Measurements from ENCODE around the gene DUSP6. TPM values are rescaled to one million over a fixed set of nuclear protein-coding genes. Genes with fewer than 3 reads are reported as not detected.

Gene DUSP6
- total RNA-seq, 4 donors from 2014 or later = 22.9 to 83.4 (median 53.2) TPM

GRCh38 chr12:89389755-89390661, 37.7 kb upstream of the DUSP6 start:
- H3K27me3 ChIP-seq = no peaks in the 10 kb centered on the region
- H3K27ac ChIP-seq = peak overlapping the region; percentile 73 to 86 (median 81)
- H3K4me3 ChIP-seq = no peak overlapping the region
- WGBS, 2 donors (ENCODE audit: low coverage in 1 of 2) = 37 to 41% methylated on average over 5 to 6 of the region's 6 CpGs
- TF ChIP-seq POLR2AphosphoS5 (IDR thresholded peaks at IDR 0.05) = peak; percentile 25 to 52 (median 48)
- TF ChIP-seq POLR2A (IDR thresholded peaks at IDR 0.05) = no peak
- TF ChIP-seq EP300 (IDR thresholded peaks at IDR 0.05; ENCODE audit: low read depth) = no peak
- TF ChIP-seq, protein P1, sequence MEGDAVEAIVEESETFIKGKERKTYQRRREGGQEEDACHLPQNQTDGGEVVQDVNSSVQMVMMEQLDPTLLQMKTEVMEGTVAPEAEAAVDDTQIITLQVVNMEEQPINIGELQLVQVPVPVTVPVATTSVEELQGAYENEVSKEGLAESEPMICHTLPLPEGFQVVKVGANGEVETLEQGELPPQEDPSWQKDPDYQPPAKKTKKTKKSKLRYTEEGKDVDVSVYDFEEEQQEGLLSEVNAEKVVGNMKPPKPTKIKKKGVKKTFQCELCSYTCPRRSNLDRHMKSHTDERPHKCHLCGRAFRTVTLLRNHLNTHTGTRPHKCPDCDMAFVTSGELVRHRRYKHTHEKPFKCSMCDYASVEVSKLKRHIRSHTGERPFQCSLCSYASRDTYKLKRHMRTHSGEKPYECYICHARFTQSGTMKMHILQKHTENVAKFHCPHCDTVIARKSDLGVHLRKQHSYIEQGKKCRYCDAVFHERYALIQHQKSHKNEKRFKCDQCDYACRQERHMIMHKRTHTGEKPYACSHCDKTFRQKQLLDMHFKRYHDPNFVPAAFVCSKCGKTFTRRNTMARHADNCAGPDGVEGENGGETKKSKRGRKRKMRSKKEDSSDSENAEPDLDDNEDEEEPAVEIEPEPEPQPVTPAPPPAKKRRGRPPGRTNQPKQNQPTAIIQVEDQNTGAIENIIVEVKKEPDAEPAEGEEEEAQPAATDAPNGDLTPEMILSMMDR (IDR thresholded peaks at IDR 0.05) = peak in 3 of 5 experiments; percentile 15 to 63 (median 60)
- H3K36me3 ChIP-seq = no peaks in the 10 kb centered on the region
- in situ Hi-C loops (cut with MboI; ENCODE audit: low pct_ligation_motif_present in 1 of 4, low pct_unique_long_range_greater_than_20kb in 1 of 4, low sequenced_read_pairs in 3 of 4) (no loop called here), intact Hi-C loops (cut with DNase I; ENCODE audit: low total_unique reads) (no loop called here)
- peaks cover 3 to 42% (median 28%) of the 10 kb centered on the region in 4 donors for H3K4me1 ChIP-seq
- H3K9me3 ChIP-seq = no peaks in the 10 kb centered on the region
- peak; percentile 29 for DNase-seq

- in situ Hi-C loops (cut with MboI; ENCODE audit: low pct_ligation_motif_present in 1 of 4, low pct_unique_long_range_greater_than_20kb in 1 of 4, low sequenced_read_pairs in 3 of 4) = no loop called here
- no peaks in the 10 kb centered on the region for H3K9me3 ChIP-seq
- intact Hi-C loops (cut with DNase I; ENCODE audit: low total_unique reads) = no loop called here
- H3K27me3 ChIP-seq = no peaks in the 10 kb centered on the region
- H3K4me1 ChIP-seq = peaks cover 19 to 75% (median 55%) of the 10 kb centered on the region in 4 donors
- no peak overlapping the region for H3K4me3 ChIP-seq
- peak overlapping the region; percentile 81 to 90 (median 84) for H3K27ac ChIP-seq
- TF ChIP-seq EP300 (IDR thresholded peaks at IDR 0.05; ENCODE audit: low read depth) (no peak), POLR2A (IDR thresholded peaks at IDR 0.05) (no peak), POLR2AphosphoS5 (IDR thresholded peaks at IDR 0.05) (no peak)
- TF ChIP-seq, protein P1 (IDR thresholded peaks at IDR 0.05) = no peak
- DNase-seq = no peak
- WGBS, 2 donors (ENCODE audit: low coverage in 1 of 2) = 74% methylated on average over 3 of the region's 3 CpGs; no CpG with 5 or more reads in 1 of the 2 donors
- no peaks in the 10 kb centered on the region for H3K36me3 ChIP-seq
These were observed 33.8 kb upstream of the DUSP6 start for GRCh38 chr12:89386138-89386537.

DNA sequence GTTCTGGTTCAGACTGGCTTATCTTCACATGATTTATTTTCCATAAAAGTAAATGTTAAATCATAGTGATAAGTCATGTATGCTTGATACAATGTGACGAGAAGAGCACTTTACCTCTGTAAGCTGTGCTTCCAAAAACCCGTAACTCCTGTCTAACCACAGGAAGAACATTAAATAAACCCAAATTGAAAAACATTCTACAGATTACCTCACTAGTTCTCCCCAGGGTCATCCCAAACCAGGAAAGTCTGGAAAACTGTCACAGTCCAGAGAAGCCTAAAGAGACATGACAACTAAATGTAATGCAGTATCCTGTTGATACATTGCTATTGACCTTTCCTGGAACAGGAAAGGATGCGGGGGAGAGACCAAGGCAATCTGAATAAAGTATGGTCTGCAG, 32.5 kb upstream of the DUSP6 start:
- H3K4me3 ChIP-seq = no peak overlapping the region
- DNase-seq = no peak
- in situ Hi-C loops (cut with MboI; ENCODE audit: low pct_ligation_motif_present in 1 of 4, low pct_unique_long_range_greater_than_20kb in 1 of 4, low sequenced_read_pairs in 3 of 4) = no loop called here
- H3K36me3 ChIP-seq = no peaks in the 10 kb centered on the region
- peak overlapping the region; percentile 81 to 90 (median 84) for H3K27ac ChIP-seq
- H3K27me3 ChIP-seq = no peaks in the 10 kb centered on the region
- no peaks in the 10 kb centered on the region for H3K9me3 ChIP-seq
- peaks cover 19 to 73% (median 48%) of the 10 kb centered on the region in 4 donors for H3K4me1 ChIP-seq
- 34 to 39% methylated on average over 3 of the region's 3 CpGs for WGBS, 2 donors (ENCODE audit: low coverage in 1 of 2)
- TF ChIP-seq EP300 (IDR thresholded peaks at IDR 0.05; ENCODE audit: low read depth) = no peak
- no peak for TF ChIP-seq POLR2AphosphoS5 (IDR thresholded peaks at IDR 0.05)
- TF ChIP-seq, protein P1 (IDR thresholded peaks at IDR 0.05) = no peak
- no peak for TF ChIP-seq POLR2A (IDR thresholded peaks at IDR 0.05)
- intact Hi-C loops (cut with DNase I; ENCODE audit: low total_unique reads) = no loop called here

DNA sequence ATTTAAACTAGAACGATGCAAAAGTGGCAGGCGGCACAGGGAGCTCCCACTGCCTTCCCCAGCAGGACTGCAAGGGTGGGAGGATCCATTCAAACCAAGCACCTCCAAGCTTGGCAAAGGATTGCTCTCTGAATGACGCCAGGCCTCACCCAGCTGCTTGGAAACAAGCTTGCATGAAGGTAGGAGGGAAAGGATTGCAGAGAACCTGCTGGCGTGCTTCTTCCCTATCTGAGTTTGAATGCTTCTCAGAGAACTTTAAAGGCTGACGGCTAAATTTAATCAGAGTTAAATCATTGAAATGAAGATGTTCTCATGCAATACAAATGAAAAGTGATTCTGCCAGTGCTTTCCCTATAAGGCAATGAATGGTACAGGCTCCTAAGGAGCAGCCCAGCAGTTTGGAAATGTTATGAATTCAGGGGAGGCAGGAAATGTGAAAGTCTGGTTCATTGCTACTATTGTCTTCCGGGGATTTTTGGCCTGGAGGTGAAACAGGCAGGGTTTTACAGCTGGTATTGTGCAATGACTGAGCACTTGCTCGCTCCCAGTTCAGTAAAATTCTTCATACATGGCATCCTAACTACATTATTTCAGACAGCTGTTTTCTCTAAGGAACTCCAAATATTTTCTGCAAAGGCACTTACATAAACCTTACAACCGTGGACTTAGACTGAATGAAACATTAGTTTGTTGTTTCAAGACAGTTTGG, 31.9 kb upstream of the DUSP6 start:
- 14 to 19% methylated on average over 5 to 8 of the region's 8 CpGs for WGBS, 2 donors (ENCODE audit: low coverage in 1 of 2)
- TF ChIP-seq, protein P1 (IDR thresholded peaks at IDR 0.05) = no peak
- no peak for TF ChIP-seq POLR2A (IDR thresholded peaks at IDR 0.05)
- TF ChIP-seq POLR2AphosphoS5 (IDR thresholded peaks at IDR 0.05) = peak; percentile 20 to 55 (median 30)
- no peak for TF ChIP-seq EP300 (IDR thresholded peaks at IDR 0.05; ENCODE audit: low read depth)
- peak; percentile 68 for DNase-seq
- intact Hi-C loops (cut with DNase I; ENCODE audit: low total_unique reads) = no loop called here
- Histone ChIP-seq H3K36me3 (no peaks in the 10 kb centered on the region), H3K27me3 (no peaks in the 10 kb centered on the region), H3K4me3 (no peak overlapping the region), H3K9me3 (no peaks in the 10 kb centered on the region), H3K27ac (peak overlapping the region; percentile 81 to 90 (median 84)), H3K4me1 (peaks cover 19 to 73% (median 50%) of the 10 kb centered on the region in 4 donors)
- in situ Hi-C loops (cut with MboI; ENCODE audit: low pct_ligation_motif_present in 1 of 4, low pct_unique_long_range_greater_than_20kb in 1 of 4, low sequenced_read_pairs in 3 of 4) = no loop called here

Data from transverse colon (tissue), 4 donors.